ENCODE data around the gene SCYL1.

SCYL1 gene

GRCh38 chr11:65479184-65480145, 45.4 kb upstream of the SCYL1 start:
- Histone ChIP-seq H3K36me3 (no peaks in the 10 kb centered on the region; the same call in 1 of the 2 replicates), H3K9me3 (ENCODE audit: severe bottlenecking) (no peaks in the 10 kb centered on the region), H3K27ac (peak overlapping the region; percentile 17), H3K4me3 (ENCODE audit: low read depth, low read length) (no peak overlapping the region), H3K27me3 (ENCODE audit: insufficient read depth, low read depth, severe bottlenecking) (no peaks in the 10 kb centered on the region)
- peak; percentile 71 for DNase-seq
- TF ChIP-seq CTCF (IDR thresholded peaks at IDR 0.05; ENCODE audit: low read depth, low read length), result peak; percentile 68

DNA sequence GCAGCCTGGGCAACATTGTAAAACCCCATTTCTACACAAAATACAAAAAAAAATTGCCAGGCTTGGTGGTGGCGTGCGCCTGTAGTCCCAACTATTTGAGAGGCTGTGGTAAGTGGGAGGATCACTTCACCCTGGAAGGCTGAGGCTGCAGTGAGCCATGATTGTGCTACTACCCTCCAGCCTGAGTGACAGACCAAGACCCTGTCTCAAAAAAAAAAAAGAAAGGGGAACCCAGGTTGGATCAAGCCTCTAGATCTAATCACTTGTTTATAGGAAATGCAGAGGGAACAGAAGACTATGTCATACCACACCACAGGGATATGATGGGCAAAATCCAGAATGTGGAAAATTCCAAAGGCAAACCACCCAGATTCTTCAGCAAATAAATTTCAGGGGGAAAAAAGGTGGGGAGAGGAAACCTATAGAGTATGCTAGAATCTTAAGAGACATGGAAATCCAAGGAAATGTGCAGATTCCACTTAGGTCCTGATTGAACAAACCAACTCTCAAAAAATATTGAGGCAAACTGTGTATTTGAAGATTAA, 42.5 kb upstream of the SCYL1 start:
- DNase-seq, result no peak
- no peak for TF ChIP-seq CTCF (IDR thresholded peaks at IDR 0.05; ENCODE audit: low read depth, low read length)
- H3K27ac ChIP-seq, result no peak overlapping the region
- no peaks in the 10 kb centered on the region for H3K36me3 ChIP-seq
- H3K27me3 ChIP-seq (ENCODE audit: insufficient read depth, low read depth, severe bottlenecking), result no peaks in the 10 kb centered on the region
- H3K4me3 ChIP-seq (ENCODE audit: low read depth, low read length), result no peak overlapping the region
- no peaks in the 10 kb centered on the region for H3K9me3 ChIP-seq (ENCODE audit: severe bottlenecking)

DNA sequence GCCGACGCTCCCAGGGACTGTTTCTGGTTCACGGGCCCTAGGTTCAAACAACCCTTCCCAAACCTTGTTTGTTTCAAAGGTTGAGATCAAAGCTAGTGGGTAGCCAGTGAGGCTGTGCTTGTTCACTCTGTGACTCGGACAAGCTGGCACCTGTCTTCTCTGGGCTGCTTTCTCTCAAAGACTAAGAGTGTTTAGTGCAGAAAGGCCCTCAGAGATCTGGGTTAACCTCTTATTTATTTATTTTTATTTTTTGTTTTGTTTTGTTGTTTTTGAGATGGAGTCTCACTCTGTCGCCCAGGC, 39.0 kb upstream of the SCYL1 start:
- Histone ChIP-seq H3K27me3 (ENCODE audit: insufficient read depth, low read depth, severe bottlenecking) (no peaks in the 10 kb centered on the region), H3K9me3 (ENCODE audit: severe bottlenecking) (no peaks in the 10 kb centered on the region), H3K36me3 (no peaks in the 10 kb centered on the region), H3K27ac (peak overlapping the region; percentile 43; the same call in 1 of the 2 replicates), H3K4me3 (ENCODE audit: low read depth, low read length) (no peak overlapping the region)
- no peak for DNase-seq
- no peak for TF ChIP-seq CTCF (IDR thresholded peaks at IDR 0.05; ENCODE audit: low read depth, low read length)

DNA sequence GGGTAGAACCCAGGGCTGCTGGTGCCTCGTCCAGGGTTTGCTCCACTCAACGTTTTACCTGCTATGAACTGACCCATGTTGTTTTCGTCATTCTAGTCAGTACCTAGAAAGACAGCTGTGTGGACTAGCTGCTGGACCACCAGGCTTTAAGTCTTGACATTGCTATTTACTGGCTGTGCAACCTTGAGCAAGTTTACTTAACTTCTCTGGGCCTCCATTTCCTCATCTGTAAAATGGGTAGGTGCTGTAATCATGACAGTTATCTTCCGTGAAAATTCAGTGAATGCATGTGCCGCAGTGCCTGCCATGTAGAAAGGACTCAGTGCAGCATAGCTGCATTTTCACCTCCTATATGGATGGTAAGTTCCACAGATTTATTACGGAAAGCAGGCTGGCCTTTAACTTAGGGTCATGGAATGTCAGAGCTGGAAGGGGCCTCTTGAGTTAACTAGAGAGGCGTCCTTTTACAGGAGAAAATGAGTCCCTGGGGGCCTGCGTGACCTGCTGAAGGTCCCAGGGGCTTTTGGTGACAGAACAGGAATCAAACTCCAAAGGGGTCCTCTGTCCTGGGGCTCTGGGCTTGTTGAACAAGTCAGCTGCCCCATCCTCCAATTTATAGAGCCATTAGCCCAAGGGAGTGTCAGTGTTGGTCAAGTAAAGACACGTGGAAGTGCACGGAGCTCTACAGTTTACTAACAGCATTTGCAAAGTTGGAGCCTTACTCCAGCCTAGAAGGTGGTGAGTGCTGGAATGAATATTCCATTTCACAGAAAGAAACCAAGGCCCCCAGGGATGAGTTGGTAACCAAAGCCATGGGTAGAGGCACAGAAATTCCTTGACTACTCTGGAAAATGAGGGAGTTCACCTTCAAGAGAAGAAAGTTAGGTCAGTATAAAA, 38.1 kb upstream of the SCYL1 start:
- no peak for TF ChIP-seq CTCF (IDR thresholded peaks at IDR 0.05; ENCODE audit: low read depth, low read length)
- H3K9me3 ChIP-seq (ENCODE audit: severe bottlenecking), result no peaks in the 10 kb centered on the region
- H3K36me3 ChIP-seq, result no peaks in the 10 kb centered on the region
- no peak for DNase-seq
- H3K4me3 ChIP-seq (ENCODE audit: low read depth, low read length), result no peak overlapping the region
- no peaks in the 10 kb centered on the region for H3K27me3 ChIP-seq (ENCODE audit: insufficient read depth, low read depth, severe bottlenecking)
- peak overlapping the region; percentile 85 for H3K27ac ChIP-seq

DNA sequence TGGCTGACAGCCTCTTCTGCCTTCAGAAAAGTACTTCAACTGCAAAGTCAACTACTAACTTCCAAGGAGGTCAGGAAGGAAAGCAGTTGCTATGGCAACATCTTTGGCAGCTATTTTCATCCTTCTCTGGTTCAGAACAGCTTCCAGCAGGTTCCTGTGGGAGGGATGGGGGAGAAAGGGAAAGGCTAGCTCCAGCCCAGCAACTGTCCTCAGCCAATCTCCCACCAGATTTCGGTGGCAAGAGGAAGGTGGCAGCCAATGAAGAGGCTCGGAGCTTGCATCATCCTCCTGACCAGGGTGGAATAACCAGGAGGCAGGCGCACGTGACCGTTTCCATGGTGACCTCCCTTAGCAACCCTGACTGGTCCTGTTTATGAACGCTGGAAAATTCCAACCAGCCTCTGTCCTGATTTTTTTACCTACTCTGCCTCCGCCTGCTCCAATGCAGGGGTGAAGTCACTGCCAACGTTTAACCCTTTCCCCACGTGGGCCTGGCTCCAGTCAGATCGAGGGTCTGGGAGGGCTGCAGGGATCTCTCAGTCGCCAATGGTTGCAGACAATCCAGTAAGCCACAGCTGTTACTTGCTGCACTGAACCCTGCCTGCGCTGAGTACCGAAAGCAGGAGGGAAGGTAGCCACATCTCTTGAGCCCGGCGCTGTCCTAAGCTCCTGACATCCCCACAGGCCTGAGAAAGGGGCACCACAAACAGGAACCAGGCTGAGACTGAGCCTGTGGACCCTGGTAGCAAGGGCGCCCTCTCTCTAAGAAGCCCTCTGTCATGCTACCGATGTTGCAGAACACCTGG, 37.2 kb upstream of the SCYL1 start:
- peak overlapping the region; percentile 48 for H3K4me3 ChIP-seq (ENCODE audit: low read depth, low read length)
- peak overlapping the region; percentile 85 for H3K27ac ChIP-seq
- no peaks in the 10 kb centered on the region for H3K27me3 ChIP-seq (ENCODE audit: insufficient read depth, low read depth, severe bottlenecking)
- DNase-seq, result peak; percentile 96
- no peaks in the 10 kb centered on the region for H3K9me3 ChIP-seq (ENCODE audit: severe bottlenecking)
- H3K36me3 ChIP-seq, result no peaks in the 10 kb centered on the region
- no peak for TF ChIP-seq CTCF (IDR thresholded peaks at IDR 0.05; ENCODE audit: low read depth, low read length)
